ENCODE measurements around the gene RYR3. TPM values are rescaled to one million over a fixed set of nuclear protein-coding genes. Genes with fewer than 3 reads are reported as not detected.

Gene RYR3
- total RNA-seq, 1 experiment from 2014 or later = not detected

- H3F3A ChIP-seq (ENCODE audit: low read length, unreplicated experiment) = no peaks in the 10 kb centered on the region
- no peak for TF ChIP-seq EZH2phosphoT487 (IDR thresholded peaks at IDR 0.05; ENCODE audit: borderline replicate concordance, low read length)
- no peak for TF ChIP-seq CTCF (conservative IDR thresholded peaks at IDR 0.05; ENCODE audit: low read depth, low read length)
- no peak for TF ChIP-seq EZH2 (IDR thresholded peaks at IDR 0.05; ENCODE audit: low read length, unreplicated experiment)
- H3K79me2 ChIP-seq (ENCODE audit: low read length) = no peaks in the 10 kb centered on the region
- intact Hi-C loops (cut with micrococcal nuclease) = no loop called here
- H3K4me1 ChIP-seq (ENCODE audit: insufficient read depth, low read length) = no peaks in the 10 kb centered on the region
- H2AFZ ChIP-seq (ENCODE audit: low read length) = no peak overlapping the region
- H4K20me1 ChIP-seq (ENCODE audit: low read length) = no peaks in the 10 kb centered on the region
- H3K9me2 ChIP-seq (replicated peaks; ENCODE audit: low read length) = no peaks in the 10 kb centered on the region
- no peak overlapping the region for H3K4me3 ChIP-seq (ENCODE audit: low read length)
- H3K27me3 ChIP-seq (ENCODE audit: low read length) = peaks cover 67% of the 10 kb centered on the region
- ATAC-seq = no peak
- no peak overlapping the region for H3K4me2 ChIP-seq (ENCODE audit: low read length)
- POLR2A ChIA-PET (ENCODE audit: unreplicated experiment) = no interaction called here
- BruUV-seq (replicated peaks) = no TSS peak
- H3K27ac ChIP-seq (ENCODE audit: low read length) = no peak overlapping the region
- H3K36me3 ChIP-seq (ENCODE audit: low read depth, low read length) = no peaks in the 10 kb centered on the region
- no peak overlapping the region for H3K9ac ChIP-seq (ENCODE audit: low read length)
- CTCF ChIA-PET = no interaction called here
- no peaks in the 10 kb centered on the region for H3K9me3 ChIP-seq (ENCODE audit: low read length)
- no peak for DNase-seq
Observed at GRCh38 chr15:33476908-33477307, 166.1 kb downstream of the RYR3 start.

GRCh38 chr15:33489335-33489734 lies 178.6 kb downstream of the RYR3 start:
- TF ChIP-seq EZH2phosphoT487 (IDR thresholded peaks at IDR 0.05; ENCODE audit: borderline replicate concordance, low read length) (no peak), CTCF (conservative IDR thresholded peaks at IDR 0.05; ENCODE audit: low read depth, low read length) (no peak), EZH2 (IDR thresholded peaks at IDR 0.05; ENCODE audit: low read length, unreplicated experiment) (no peak)
- no peaks in the 10 kb centered on the region for H3K36me3 ChIP-seq (ENCODE audit: low read depth, low read length)
- DNase-seq (no peak), ATAC-seq (no peak)
- no peak overlapping the region for H2AFZ ChIP-seq (ENCODE audit: low read length)
- no peaks in the 10 kb centered on the region for H3K9me2 ChIP-seq (replicated peaks; ENCODE audit: low read length)
- no peaks in the 10 kb centered on the region for H3F3A ChIP-seq (ENCODE audit: low read length, unreplicated experiment)
- no peaks in the 10 kb centered on the region for H3K9me3 ChIP-seq (ENCODE audit: low read length)
- H4K20me1 ChIP-seq (ENCODE audit: low read length) = no peaks in the 10 kb centered on the region
- no peaks in the 10 kb centered on the region for H3K79me2 ChIP-seq (ENCODE audit: low read length)
- no peaks in the 10 kb centered on the region for H3K4me1 ChIP-seq (ENCODE audit: insufficient read depth, low read length)
- ChIA-PET POLR2A (ENCODE audit: unreplicated experiment) (no interaction called here), CTCF (no interaction called here)
- intact Hi-C loops (cut with micrococcal nuclease) = no loop called here
- no TSS peak for BruUV-seq (replicated peaks)
- peaks cover 79% of the 10 kb centered on the region for H3K27me3 ChIP-seq (ENCODE audit: low read length)
- no peak overlapping the region for H3K4me3 ChIP-seq (ENCODE audit: low read length)
- no peak overlapping the region for H3K4me2 ChIP-seq (ENCODE audit: low read length)
- no peak overlapping the region for H3K9ac ChIP-seq (ENCODE audit: low read length)
- no peak overlapping the region for H3K27ac ChIP-seq (ENCODE audit: low read length)

GRCh38 chr15:33490703-33491102 lies 179.9 kb downstream of the RYR3 start:
- H3K27me3 ChIP-seq (ENCODE audit: low read length) = peaks cover 84% of the 10 kb centered on the region
- H3K9ac ChIP-seq (ENCODE audit: low read length) = no peak overlapping the region
- H3K27ac ChIP-seq (ENCODE audit: low read length) = no peak overlapping the region
- POLR2A ChIA-PET (ENCODE audit: unreplicated experiment) = no interaction called here
- H3K9me2 ChIP-seq (replicated peaks; ENCODE audit: low read length) = no peaks in the 10 kb centered on the region
- CTCF ChIA-PET = no interaction called here
- DNase-seq (no peak), ATAC-seq (no peak)
- no peaks in the 10 kb centered on the region for H3K9me3 ChIP-seq (ENCODE audit: low read length)
- no peaks in the 10 kb centered on the region for H4K20me1 ChIP-seq (ENCODE audit: low read length)
- BruUV-seq (replicated peaks) = no TSS peak
- no peak for TF ChIP-seq EZH2phosphoT487 (IDR thresholded peaks at IDR 0.05; ENCODE audit: borderline replicate concordance, low read length)
- no peak for TF ChIP-seq EZH2 (IDR thresholded peaks at IDR 0.05; ENCODE audit: low read length, unreplicated experiment)
- TF ChIP-seq CTCF (conservative IDR thresholded peaks at IDR 0.05; ENCODE audit: low read depth, low read length) = no peak
- no peak overlapping the region for H2AFZ ChIP-seq (ENCODE audit: low read length)
- H3K4me3 ChIP-seq (ENCODE audit: low read length) = no peak overlapping the region
- H3K4me1 ChIP-seq (ENCODE audit: insufficient read depth, low read length) = no peaks in the 10 kb centered on the region
- H3K36me3 ChIP-seq (ENCODE audit: low read depth, low read length) = no peaks in the 10 kb centered on the region
- H3K79me2 ChIP-seq (ENCODE audit: low read length) = no peaks in the 10 kb centered on the region
- intact Hi-C loops (cut with micrococcal nuclease) = no loop called here
- no peak overlapping the region for H3K4me2 ChIP-seq (ENCODE audit: low read length)
- no peaks in the 10 kb centered on the region for H3F3A ChIP-seq (ENCODE audit: low read length, unreplicated experiment)
